Right lobe of liver (tissue), 4 donors: Measurements from ENCODE around the gene ALDH4A1.

Source experiments
- CTCF ChIP-seq, 4 donors: fragments of 200-600 bp in 3 of 4; fragments of 450-650 bp in 1 of 4; IDR thresholded peaks; one replicate each; pipeline versions ENCODE4 v1.5.1 to v1.8.0; 2016 to 2022; ENCODE audit warnings: antibody characterized with exemption in 4 of 4, mild to moderate bottlenecking in 2 of 4
- POLR2A ChIP-seq: fragments of 450-650 bp; IDR thresholded peaks from one replicate; pipeline ENCODE4 v1.6.1; 2017; ENCODE audit warnings: antibody characterized with exemption, mild to moderate bottlenecking
- donor health status: DM: no; HTN: no; CAD: no.
- donor health status: DM: no; HTN: no; CAD: no.
- donor health status: DM: no; HTN: yes; CAD: no.

- TF ChIP-seq CTCF (IDR thresholded peaks at IDR 0.05) = no peak
- TF ChIP-seq POLR2A = no peak
Observed at GRCh38 chr1:18877282-18877681, 25.1 kb downstream of the ALDH4A1 start.
